Panc1 (cell line): Measurements from ENCODE around the gene SLC34A1. TPM values are rescaled to one million over a fixed set of nuclear protein-coding genes. Genes with fewer than 3 reads are reported as not detected.

ENCODE experiments used
- ATAC-seq: fragments of 200-7000 bp; cut with Tn5 transposase; 2 replicates; pipeline ENCODE4 v1.9.1; 2020; ENCODE audit warnings: mild to moderate bottlenecking, moderate library complexity
- BruUV-seq: library from RNA; stranded (reverse); fragments of 400-500 nt; replicated peaks from 2 replicates; lab custom pipeline; 2021; lab: Mats Ljungman, UMichigan
- CTCF ChIA-PET: fragments of 300-600 bp; sonication (Branson Sonifier 250); formaldehyde crosslinking; loops from one replicate; lab custom pipeline; 2022; ENCODE audit warnings: antibody characterized with exemption; lab: Charles Lee
- POLR2A ChIA-PET: fragments of 300-600 bp; sonication (Branson Sonifier 250); formaldehyde crosslinking; loops from one replicate; lab custom pipeline; 2022; ENCODE audit warnings: antibody characterized with exemption; lab: Charles Lee
- DNase-seq: peaks from one replicate; pipeline ENCODE4 v3.0.0-alpha.2; 2010; ENCODE audit warnings: low read depth, low spot score
- H3K27ac ChIP-seq: 2 replicates; pipeline ENCODE4 v1.5.1; 2011; ENCODE audit warnings: mild to moderate bottlenecking, low read length, inconsistent platforms
- H3K27me3 ChIP-seq: fragments of 200-500 bp; sonication (Bioruptor generic); 2 replicates; pipeline ENCODE4 v1.6.0; 2014; ENCODE audit warnings: low read length, inconsistent platforms; ENCODE audit not compliant: control insufficient read depth, insufficient read depth
- H3K36me3 ChIP-seq: fragments of 200-500 bp; sonication (Bioruptor generic); 2 replicates; pipeline ENCODE4 v1.5.1; 2014; ENCODE audit warnings: inconsistent platforms, mild to moderate bottlenecking, low read length, moderate library complexity; ENCODE audit not compliant: control insufficient read depth, insufficient read depth
- H3K4me1 ChIP-seq: 2 replicates; pipeline ENCODE4 v1.5.1; 2011; ENCODE audit warnings: inconsistent platforms, mild to moderate bottlenecking, low read length, moderate library complexity; ENCODE audit not compliant: control insufficient read depth, insufficient read depth
- H3K4me3 ChIP-seq, 2 experiments: 2 replicates each; pipeline ENCODE4 v1.5.1; 2011 to 2012; ENCODE audit warnings: low read depth in 2 of 2, low read length in 2 of 2, mild to moderate bottlenecking in 2 of 2, inconsistent platforms in 1 of 2, moderate library complexity in 1 of 2
- H3K9me3 ChIP-seq: fragments of 200-500 bp; sonication (Bioruptor generic); 2 replicates; pipeline ENCODE4 v1.5.1; 2014; ENCODE audit warnings: low read depth, mild to moderate bottlenecking, inconsistent platforms, low read length, moderate library complexity; ENCODE audit not compliant: control insufficient read depth, insufficient read depth
- CTCF ChIP-seq: fragments of 450-650 bp; IDR thresholded peaks from 2 replicates; pipeline ENCODE4 v1.5.1; 2017; ENCODE audit warnings: mild to moderate bottlenecking
- POLR2AphosphoS5 ChIP-seq: IDR thresholded peaks from 2 replicates; pipeline ENCODE4 v1.6.1; 2012; ENCODE audit warnings: mild to moderate bottlenecking, low read depth, low read length, moderate library complexity
- REST ChIP-seq, 2 experiments: IDR thresholded peaks; 2 replicates each; pipeline ENCODE4 v1.6.1; 2011 to 2012; ENCODE audit warnings: low read depth in 2 of 2, control low read depth in 1 of 2, low read length in 1 of 2, mild to moderate bottlenecking in 1 of 2, moderate library complexity in 1 of 2; ENCODE audit not compliant: insufficient read depth in 1 of 2
- SIN3A ChIP-seq: IDR thresholded peaks from 2 replicates; pipeline ENCODE4 v1.6.1; 2012; ENCODE audit warnings: low read depth, mild to moderate bottlenecking, low read length, moderate library complexity, borderline replicate concordance; ENCODE audit not compliant: insufficient read depth
- TCF7L2 ChIP-seq: IDR thresholded peaks from 2 replicates; pipeline ENCODE4 v1.6.1; 2011; ENCODE audit warnings: mild to moderate bottlenecking, low read depth, low read length, inconsistent platforms
- in situ Hi-C: cut with HindIII; loops from 2 replicates; pipeline ENCODE4 v1.10.0; 2016; ENCODE audit warnings: low sequenced_read_pairs, low pct_unique_long_range_greater_than_20kb
- intact Hi-C: fragments of 100-400 bp; cut with micrococcal nuclease; formaldehyde crosslinking; loops from one replicate; pipeline ENCODE4 v1.10.0; 2022; ENCODE audit not compliant: unreplicated experiment
- total RNA-seq: library from RNA; stranded (reverse); gene quantifications from one replicate; pipeline ENCODE4 v1.2.1, GENCODE V29; 2021; ENCODE audit not compliant: unreplicated experiment

Gene SLC34A1
- total RNA-seq, 1 experiment from 2014 or later: not detected

GRCh38 chr5:177425801-177426565, 41.7 kb downstream of the SLC34A1 start:
- ATAC-seq: peak; percentile 94
- in situ Hi-C loops (no loop called here), intact Hi-C loops (no loop called here)
- Histone ChIP-seq H3K4me3 (peak overlapping the region; percentile 60 to 62), H3K27me3 (no peaks in the 10 kb centered on the region), H3K9me3 (no peaks in the 10 kb centered on the region), H3K36me3 (peaks cover 2% of the 10 kb centered on the region; the same call in 1 of the 2 replicates), H3K27ac (peak overlapping the region; percentile 97), H3K4me1 (peaks cover 18% of the 10 kb centered on the region)
- ChIA-PET POLR2A (interaction anchor here (0.6 to 1.6 kb wide), 5 partner anchors 17 to 55 kb away, joined by 4 to 11 read pairs (median 9); no protein-coding TSS in a partner anchor), CTCF (interaction anchor here (0.6 to 1.8 kb wide), 4 partner anchors 11 to 116 kb away, joined by 4 to 13 read pairs (median 5); no protein-coding TSS in a partner anchor)
- TF ChIP-seq SIN3A (no peak), POLR2AphosphoS5 (peak; percentile 86), CTCF (no peak), TCF7L2 (no peak), REST (IDR thresholded peaks at IDR 0.05; ENCODE audit: insufficient read depth in 1 of 2, low read depth in 2 of 2, low read length in 1 of 2) (no peak)
- DNase-seq: peak; percentile 100
- no TSS peak for BruUV-seq

- ChIA-PET CTCF (interaction anchor here (0.6 to 1.8 kb wide), 4 partner anchors 12 to 117 kb away, joined by 4 to 13 read pairs (median 5); no protein-coding TSS in a partner anchor), POLR2A (interaction anchor here (0.6 to 1.6 kb wide), 5 partner anchors 11 to 56 kb away, joined by 4 to 11 read pairs (median 6); no protein-coding TSS in a partner anchor)
- Histone ChIP-seq H3K36me3 (peaks cover 2% of the 10 kb centered on the region; the same call in 1 of the 2 replicates), H3K9me3 (no peaks in the 10 kb centered on the region), H3K4me3 (peak within 1 kb of the TSS; percentile 85), H3K27ac (peak within 1 kb of the TSS; percentile 97), H3K27me3 (no peaks in the 10 kb centered on the region), H3K4me1 (peaks cover 18% of the 10 kb centered on the region)
- ATAC-seq (peak; percentile 86), DNase-seq (no peak)
- intact Hi-C loops (no loop called here), in situ Hi-C loops (no loop called here)
- BruUV-seq: no TSS peak
- TF ChIP-seq CTCF (no peak), SIN3A (0 out of 2 replicates have a peak, but pooled peaks have one; percentile 79)
Measured at GRCh38 chr5:177426566-177427210, 42.5 kb downstream of the SLC34A1 start, which contains the start of gene GRK6. Gene GRK6 (plus strand): TSS chr5:177426676. CDS start chr5:177426846, 170 bp downstream.
